Panc1 (cell line): Measurements from ENCODE around the gene TGM5.

Experiments used
- POLR2AphosphoS5 ChIP-seq: IDR thresholded peaks from 2 replicates; pipeline ENCODE4 v1.6.1; 2012; ENCODE audit warnings: mild to moderate bottlenecking, low read depth, low read length, moderate library complexity
- SIN3A ChIP-seq: IDR thresholded peaks from 2 replicates; pipeline ENCODE4 v1.6.1; 2012; ENCODE audit warnings: low read depth, mild to moderate bottlenecking, low read length, moderate library complexity, borderline replicate concordance; ENCODE audit not compliant: insufficient read depth
- TF ChIP-seq, protein P1 (sequence below): fragments of 450-650 bp; IDR thresholded peaks from 2 replicates; pipeline ENCODE4 v1.5.1; 2017; ENCODE audit warnings: mild to moderate bottlenecking
- TF ChIP-seq, protein P2 (sequence below), 2 experiments: IDR thresholded peaks; 2 replicates each; pipeline ENCODE4 v1.6.1; 2011 to 2012; ENCODE audit warnings: low read depth in 2 of 2, control low read depth in 1 of 2, low read length in 1 of 2, mild to moderate bottlenecking in 1 of 2, moderate library complexity in 1 of 2; ENCODE audit not compliant: insufficient read depth in 1 of 2

DNA sequence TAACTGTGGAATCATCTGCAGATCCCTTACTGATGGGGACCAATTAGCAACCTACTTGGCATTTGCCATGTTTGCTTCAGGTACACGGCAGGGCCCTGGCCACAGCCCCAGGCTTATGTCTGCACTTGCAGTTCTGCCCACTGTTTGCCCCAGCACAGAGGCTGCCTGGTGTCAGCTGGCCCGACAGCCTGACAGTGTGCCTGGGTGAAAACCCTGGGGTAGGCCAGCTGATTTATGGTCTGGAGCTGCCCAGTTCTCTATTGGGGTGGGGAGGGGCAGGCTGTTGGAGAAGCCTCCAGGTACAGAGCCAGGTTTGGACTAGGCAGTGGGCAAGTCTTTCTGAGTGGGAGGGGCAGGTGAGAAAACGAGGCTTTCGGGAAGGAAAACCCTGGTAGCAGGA is 11.2 kb upstream of the TGM5 start:
- TF ChIP-seq, protein P1, sequence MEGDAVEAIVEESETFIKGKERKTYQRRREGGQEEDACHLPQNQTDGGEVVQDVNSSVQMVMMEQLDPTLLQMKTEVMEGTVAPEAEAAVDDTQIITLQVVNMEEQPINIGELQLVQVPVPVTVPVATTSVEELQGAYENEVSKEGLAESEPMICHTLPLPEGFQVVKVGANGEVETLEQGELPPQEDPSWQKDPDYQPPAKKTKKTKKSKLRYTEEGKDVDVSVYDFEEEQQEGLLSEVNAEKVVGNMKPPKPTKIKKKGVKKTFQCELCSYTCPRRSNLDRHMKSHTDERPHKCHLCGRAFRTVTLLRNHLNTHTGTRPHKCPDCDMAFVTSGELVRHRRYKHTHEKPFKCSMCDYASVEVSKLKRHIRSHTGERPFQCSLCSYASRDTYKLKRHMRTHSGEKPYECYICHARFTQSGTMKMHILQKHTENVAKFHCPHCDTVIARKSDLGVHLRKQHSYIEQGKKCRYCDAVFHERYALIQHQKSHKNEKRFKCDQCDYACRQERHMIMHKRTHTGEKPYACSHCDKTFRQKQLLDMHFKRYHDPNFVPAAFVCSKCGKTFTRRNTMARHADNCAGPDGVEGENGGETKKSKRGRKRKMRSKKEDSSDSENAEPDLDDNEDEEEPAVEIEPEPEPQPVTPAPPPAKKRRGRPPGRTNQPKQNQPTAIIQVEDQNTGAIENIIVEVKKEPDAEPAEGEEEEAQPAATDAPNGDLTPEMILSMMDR, result no peak
- TF ChIP-seq, protein P2, sequence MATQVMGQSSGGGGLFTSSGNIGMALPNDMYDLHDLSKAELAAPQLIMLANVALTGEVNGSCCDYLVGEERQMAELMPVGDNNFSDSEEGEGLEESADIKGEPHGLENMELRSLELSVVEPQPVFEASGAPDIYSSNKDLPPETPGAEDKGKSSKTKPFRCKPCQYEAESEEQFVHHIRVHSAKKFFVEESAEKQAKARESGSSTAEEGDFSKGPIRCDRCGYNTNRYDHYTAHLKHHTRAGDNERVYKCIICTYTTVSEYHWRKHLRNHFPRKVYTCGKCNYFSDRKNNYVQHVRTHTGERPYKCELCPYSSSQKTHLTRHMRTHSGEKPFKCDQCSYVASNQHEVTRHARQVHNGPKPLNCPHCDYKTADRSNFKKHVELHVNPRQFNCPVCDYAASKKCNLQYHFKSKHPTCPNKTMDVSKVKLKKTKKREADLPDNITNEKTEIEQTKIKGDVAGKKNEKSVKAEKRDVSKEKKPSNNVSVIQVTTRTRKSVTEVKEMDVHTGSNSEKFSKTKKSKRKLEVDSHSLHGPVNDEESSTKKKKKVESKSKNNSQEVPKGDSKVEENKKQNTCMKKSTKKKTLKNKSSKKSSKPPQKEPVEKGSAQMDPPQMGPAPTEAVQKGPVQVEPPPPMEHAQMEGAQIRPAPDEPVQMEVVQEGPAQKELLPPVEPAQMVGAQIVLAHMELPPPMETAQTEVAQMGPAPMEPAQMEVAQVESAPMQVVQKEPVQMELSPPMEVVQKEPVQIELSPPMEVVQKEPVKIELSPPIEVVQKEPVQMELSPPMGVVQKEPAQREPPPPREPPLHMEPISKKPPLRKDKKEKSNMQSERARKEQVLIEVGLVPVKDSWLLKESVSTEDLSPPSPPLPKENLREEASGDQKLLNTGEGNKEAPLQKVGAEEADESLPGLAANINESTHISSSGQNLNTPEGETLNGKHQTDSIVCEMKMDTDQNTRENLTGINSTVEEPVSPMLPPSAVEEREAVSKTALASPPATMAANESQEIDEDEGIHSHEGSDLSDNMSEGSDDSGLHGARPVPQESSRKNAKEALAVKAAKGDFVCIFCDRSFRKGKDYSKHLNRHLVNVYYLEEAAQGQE (IDR thresholded peaks at IDR 0.05; ENCODE audit: insufficient read depth in 1 of 2, low read depth in 2 of 2, low read length in 1 of 2), result no peak
- TF ChIP-seq POLR2AphosphoS5, result no peak
- no peak for TF ChIP-seq SIN3A
